ENCODE results near the gene CREB5. TPM values are rescaled to one million over a fixed set of nuclear protein-coding genes. Genes with fewer than 3 reads are reported as not detected.

The CREB5 gene
- total and polyA plus RNA-seq, 2 donors (not counting 3 experiments of a cell fraction or from before 2014, with no cell fraction given), result 19.6 to 28.4 TPM

GRCh38 chr7:28512668-28513440, 100.5 kb downstream of the CREB5 start:
- intact Hi-C loops (cut with micrococcal nuclease), result no loop called here
- no peak overlapping the region for H2AFZ ChIP-seq (ENCODE audit: low read depth, low read length)
- POLR2A ChIA-PET, result no interaction called here
- no peaks in the 10 kb centered on the region for H3K79me2 ChIP-seq (ENCODE audit: control insufficient read depth, insufficient read depth, low read length)
- CTCF ChIA-PET, result no interaction called here
- H3K9ac ChIP-seq (replicated peaks; ENCODE audit: extremely low read depth, insufficient read depth, low read length), result no peak overlapping the region
- no peak overlapping the region for H3K4me2 ChIP-seq (ENCODE audit: insufficient read depth, low read length)
- H3K27me3 ChIP-seq (ENCODE audit: control insufficient read depth in 2 of 2, insufficient read depth in 2 of 2, low read length in 2 of 2), result no peaks in the 10 kb centered on the region
- H3K36me3 ChIP-seq (ENCODE audit: control insufficient read depth in 2 of 2, extremely low read depth in 1 of 2, insufficient read depth in 2 of 2, low read length in 2 of 2), result no peaks in the 10 kb centered on the region
- peaks cover 17% of the 10 kb centered on the region for H3K4me1 ChIP-seq (ENCODE audit: control insufficient read depth, extremely low read depth, insufficient read depth, low read length)
- dilution Hi-C loops (cut with MboI; ENCODE audit: extremely low pct_ligation_motif_present, low sequenced_read_pairs), result no loop called here
- FAIRE-seq (no peak), DNase-seq (ENCODE audit: low read depth, low spot score) (no peak)
- H3K27ac ChIP-seq (ENCODE audit: insufficient read depth, low read depth, low read length), result no peak overlapping the region
- no peak overlapping the region for H3K4me3 ChIP-seq (replicated peaks in 1 of 3; ENCODE audit: insufficient read depth in 1 of 3, low read depth in 1 of 3, low read length in 3 of 3)
- TF ChIP-seq JUN (IDR thresholded peaks at IDR 0.05; ENCODE audit: borderline replicate concordance, insufficient read depth, insufficient read length, low read depth) (no peak), POLR2A (IDR thresholded peaks at IDR 0.05; ENCODE audit: low read depth, low read length) (no peak), EZH2 (IDR thresholded peaks at IDR 0.05; ENCODE audit: borderline replicate concordance, low read depth, low read length, severe bottlenecking) (no peak), GATA2 (IDR thresholded peaks at IDR 0.05; ENCODE audit: insufficient read depth, insufficient read length, low read depth, low read length) (no peak), MYC (IDR thresholded peaks at IDR 0.05; ENCODE audit: low read depth, low read length) (no peak), POLR2AphosphoS5 (IDR thresholded peaks at IDR 0.05; ENCODE audit: insufficient read depth, low read depth, low read length) (no peak)
- TF ChIP-seq, protein P1, sequence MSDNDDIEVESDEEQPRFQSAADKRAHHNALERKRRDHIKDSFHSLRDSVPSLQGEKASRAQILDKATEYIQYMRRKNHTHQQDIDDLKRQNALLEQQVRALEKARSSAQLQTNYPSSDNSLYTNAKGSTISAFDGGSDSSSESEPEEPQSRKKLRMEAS (IDR thresholded peaks at IDR 0.05; ENCODE audit: insufficient read depth, insufficient read length), result no peak
- TF ChIP-seq, protein P2, sequence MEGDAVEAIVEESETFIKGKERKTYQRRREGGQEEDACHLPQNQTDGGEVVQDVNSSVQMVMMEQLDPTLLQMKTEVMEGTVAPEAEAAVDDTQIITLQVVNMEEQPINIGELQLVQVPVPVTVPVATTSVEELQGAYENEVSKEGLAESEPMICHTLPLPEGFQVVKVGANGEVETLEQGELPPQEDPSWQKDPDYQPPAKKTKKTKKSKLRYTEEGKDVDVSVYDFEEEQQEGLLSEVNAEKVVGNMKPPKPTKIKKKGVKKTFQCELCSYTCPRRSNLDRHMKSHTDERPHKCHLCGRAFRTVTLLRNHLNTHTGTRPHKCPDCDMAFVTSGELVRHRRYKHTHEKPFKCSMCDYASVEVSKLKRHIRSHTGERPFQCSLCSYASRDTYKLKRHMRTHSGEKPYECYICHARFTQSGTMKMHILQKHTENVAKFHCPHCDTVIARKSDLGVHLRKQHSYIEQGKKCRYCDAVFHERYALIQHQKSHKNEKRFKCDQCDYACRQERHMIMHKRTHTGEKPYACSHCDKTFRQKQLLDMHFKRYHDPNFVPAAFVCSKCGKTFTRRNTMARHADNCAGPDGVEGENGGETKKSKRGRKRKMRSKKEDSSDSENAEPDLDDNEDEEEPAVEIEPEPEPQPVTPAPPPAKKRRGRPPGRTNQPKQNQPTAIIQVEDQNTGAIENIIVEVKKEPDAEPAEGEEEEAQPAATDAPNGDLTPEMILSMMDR (IDR thresholded peaks at IDR 0.05; ENCODE audit: extremely low read depth in 1 of 2, insufficient read depth in 1 of 2, low read depth in 1 of 2, low read length in 2 of 2), result no peak
- H3K9me1 ChIP-seq (replicated peaks; ENCODE audit: control insufficient read depth, extremely low read depth, insufficient read depth, low read length), result no peaks in the 10 kb centered on the region
- BruUV-seq (replicated peaks), result no TSS peak
- H4K20me1 ChIP-seq (replicated peaks; ENCODE audit: control insufficient read depth, extremely low read depth, insufficient read depth, low read length), result no peaks in the 10 kb centered on the region
- H3K9me3 ChIP-seq (replicated peaks; ENCODE audit: control insufficient read depth, insufficient read depth, low read length), result no peaks in the 10 kb centered on the region

Data from endothelial cell of umbilical vein (primary cell).